HuH-7 (cell line): ENCODE results near the gene POLL.
A peak's percentile ranks its signal among the peaks of the same experiment; 100 is the strongest.
"Not testable (repeated sequence)": the region's sequence is repeated elsewhere in the genome, so short reads cannot be mapped to it uniquely, and the experiment has no call there.

Experiments used
- DNase-seq: peaks from one replicate; pipeline ENCODE4 v3.0.0; 2011; ENCODE audit warnings: low spot score

Gene POLL

GRCh38 chr10:101587725-101588653 is at the start of gene POLL, which contains the start of gene DPCD:
Gene POLL (minus strand): TSS chr10:101588257. CDS start chr10:101587360, 897 bp downstream.
Gene DPCD (plus strand): TSS chr10:101588321. CDS start chr10:101588337, 16 bp downstream.
- DNase-seq = peak; percentile 96

GRCh38 chr10:101633510-101633909 is 45.5 kb upstream of the POLL start:
- DNase-seq = not testable (repeated sequence)

GRCh38 chr10:101631821-101632475 is 43.9 kb upstream of the POLL start:
- no peak for DNase-seq

GRCh38 chr10:101630633-101630920 is 42.5 kb upstream of the POLL start:
- DNase-seq = no peak

- DNase-seq = peak; percentile 23
These were observed 42.0 kb upstream of the POLL start for GRCh38 chr10:101629837-101630632.

GRCh38 chr10:101625821-101626412 is 37.9 kb upstream of the POLL start:
- no peak for DNase-seq

- no peak for DNase-seq
These were observed 36.6 kb upstream of the POLL start for GRCh38 chr10:101624526-101625102.

- DNase-seq = no peak
These were observed 35.5 kb upstream of the POLL start for GRCh38 chr10:101623528-101623927.

- no peak for DNase-seq
These were observed 31.9 kb upstream of the POLL start for GRCh38 chr10:101619983-101620382.

- no peak for DNase-seq
These were observed 30.8 kb upstream of the POLL start for GRCh38 chr10:101618871-101619270.

GRCh38 chr10:101617824-101618568 is 29.9 kb upstream of the POLL start:
- no peak for DNase-seq

- peak; percentile 32 for DNase-seq
These were observed 29.2 kb upstream of the POLL start for GRCh38 chr10:101617102-101617823.

- no peak for DNase-seq
These were observed 28.5 kb upstream of the POLL start for GRCh38 chr10:101616415-101617101.

- no peak for DNase-seq
These were observed 27.6 kb upstream of the POLL start for GRCh38 chr10:101615525-101616116.

GRCh38 chr10:101614663-101615524 is 26.8 kb upstream of the POLL start:
- no peak for DNase-seq

- DNase-seq = no peak
These were observed 25.6 kb upstream of the POLL start for GRCh38 chr10:101613646-101614045.

GRCh38 chr10:101612872-101613271 is 24.8 kb upstream of the POLL start:
- no peak for DNase-seq

- no peak for DNase-seq
These were observed 24.0 kb upstream of the POLL start for GRCh38 chr10:101612086-101612485.
